GM19468 (cell line): ENCODE measurements around the gene DPH2.

Source experiments
- ATAC-seq: cut with Tn5 transposase; IDR thresholded peaks from one replicate; pipeline ENCODE4 v1.9.1; 2021; ENCODE audit warnings: mild to moderate bottlenecking, moderate library complexity, moderate number of reproducible peaks; ENCODE audit not compliant: unreplicated experiment; ENCODE audit errors: extremely low read depth

Gene DPH2

DNA sequence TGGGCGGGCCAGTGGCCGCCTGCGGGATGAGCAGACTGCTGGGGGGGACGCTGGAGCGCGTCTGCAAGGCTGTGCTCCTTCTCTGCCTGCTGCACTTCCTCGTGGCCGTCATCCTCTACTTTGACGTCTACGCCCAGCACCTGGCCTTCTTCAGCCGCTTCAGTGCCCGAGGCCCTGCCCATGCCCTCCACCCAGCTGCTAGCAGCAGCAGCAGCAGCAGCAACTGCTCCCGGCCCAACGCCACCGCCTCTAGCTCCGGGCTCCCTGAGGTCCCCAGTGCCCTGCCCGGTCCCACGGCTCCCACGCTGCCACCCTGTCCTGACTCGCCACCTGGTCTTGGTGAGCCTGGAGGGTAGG lies 11.3 kb downstream of the DPH2 start:
- no peak for ATAC-seq

- ATAC-seq = no peak
These were observed 11.8 kb downstream of the DPH2 start for GRCh38 chr1:43981636-43982035.

DNA sequence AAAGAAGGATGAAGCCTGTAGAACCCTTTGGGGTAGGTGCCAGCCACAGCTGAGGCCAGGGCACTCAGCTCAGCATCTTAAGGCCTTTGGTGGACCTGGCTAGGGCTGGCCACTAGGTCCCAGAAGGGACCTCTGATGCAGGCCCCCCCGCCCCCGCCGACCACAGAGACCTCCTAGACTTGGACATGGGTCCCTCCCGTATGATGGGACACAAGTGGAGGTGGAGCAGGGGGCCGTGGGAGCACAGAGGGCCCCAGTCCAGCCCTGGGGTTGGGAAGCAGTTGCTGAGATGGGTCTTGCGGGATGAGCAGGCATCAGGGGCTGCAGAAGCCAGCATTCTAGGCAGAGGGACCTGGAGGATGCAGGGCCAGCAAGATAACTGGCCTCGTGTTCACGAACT lies 12.4 kb downstream of the DPH2 start:
- no peak for ATAC-seq

GRCh38 chr1:43982808-43983207 lies 13.0 kb downstream of the DPH2 start:
- no peak for ATAC-seq

DNA sequence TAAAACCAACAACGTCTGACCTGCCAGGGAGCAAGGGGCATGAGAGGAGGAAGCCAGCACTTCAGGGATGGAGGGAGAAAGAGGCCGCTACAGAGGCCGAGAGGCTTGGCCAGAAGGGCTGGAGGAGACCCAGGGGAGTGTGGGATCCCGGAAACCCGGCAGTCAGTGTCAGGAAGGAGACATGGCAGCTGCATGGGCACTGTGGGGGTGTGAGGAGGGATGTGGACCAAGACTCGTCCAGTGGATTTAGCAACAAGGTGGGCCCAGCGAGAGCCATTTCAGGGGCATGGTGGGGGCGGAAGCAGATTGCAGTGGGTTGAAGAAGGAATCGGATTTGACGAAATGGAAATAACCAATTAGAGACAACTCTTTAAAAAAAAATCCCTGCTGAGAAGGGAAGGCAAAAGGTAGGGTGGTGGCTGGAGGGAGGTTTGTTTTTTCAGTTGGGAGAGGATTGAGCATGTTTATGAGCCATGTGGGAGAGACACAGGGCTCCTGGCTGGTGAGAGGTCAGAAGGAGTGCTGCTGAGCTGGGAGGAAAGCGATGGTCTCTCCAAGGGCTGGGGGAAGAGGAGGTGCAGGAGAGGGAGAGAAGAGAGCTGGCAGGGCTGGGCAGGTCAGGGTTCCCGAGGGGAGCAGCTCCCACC lies 13.6 kb downstream of the DPH2 start:
- ATAC-seq = no peak

GRCh38 chr1:43984855-43985254 lies 15.0 kb downstream of the DPH2 start:
- no peak for ATAC-seq

- ATAC-seq = no peak
These were observed 16.3 kb downstream of the DPH2 start for GRCh38 chr1:43985984-43986595.

DNA sequence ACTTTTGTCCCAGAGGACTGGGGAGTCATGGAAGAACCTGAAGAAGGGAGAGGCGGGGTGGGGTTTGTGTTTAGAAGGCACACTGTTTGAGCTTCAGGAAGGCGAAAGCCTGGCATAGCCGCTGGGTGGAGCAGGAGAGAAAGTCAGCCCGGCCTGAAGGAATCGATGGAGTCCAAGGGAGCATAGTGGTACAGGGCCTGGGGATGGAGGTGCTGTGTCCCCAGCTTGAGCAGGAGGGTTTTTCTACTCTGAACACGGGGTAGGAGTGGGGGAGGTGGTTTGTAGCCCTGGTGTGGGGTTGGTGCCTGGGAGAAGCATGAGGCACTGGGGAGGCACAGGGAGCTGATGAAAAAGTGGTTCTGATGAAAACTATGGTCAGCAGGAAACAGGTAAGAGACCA lies 16.9 kb downstream of the DPH2 start:
- ATAC-seq = no peak

DNA sequence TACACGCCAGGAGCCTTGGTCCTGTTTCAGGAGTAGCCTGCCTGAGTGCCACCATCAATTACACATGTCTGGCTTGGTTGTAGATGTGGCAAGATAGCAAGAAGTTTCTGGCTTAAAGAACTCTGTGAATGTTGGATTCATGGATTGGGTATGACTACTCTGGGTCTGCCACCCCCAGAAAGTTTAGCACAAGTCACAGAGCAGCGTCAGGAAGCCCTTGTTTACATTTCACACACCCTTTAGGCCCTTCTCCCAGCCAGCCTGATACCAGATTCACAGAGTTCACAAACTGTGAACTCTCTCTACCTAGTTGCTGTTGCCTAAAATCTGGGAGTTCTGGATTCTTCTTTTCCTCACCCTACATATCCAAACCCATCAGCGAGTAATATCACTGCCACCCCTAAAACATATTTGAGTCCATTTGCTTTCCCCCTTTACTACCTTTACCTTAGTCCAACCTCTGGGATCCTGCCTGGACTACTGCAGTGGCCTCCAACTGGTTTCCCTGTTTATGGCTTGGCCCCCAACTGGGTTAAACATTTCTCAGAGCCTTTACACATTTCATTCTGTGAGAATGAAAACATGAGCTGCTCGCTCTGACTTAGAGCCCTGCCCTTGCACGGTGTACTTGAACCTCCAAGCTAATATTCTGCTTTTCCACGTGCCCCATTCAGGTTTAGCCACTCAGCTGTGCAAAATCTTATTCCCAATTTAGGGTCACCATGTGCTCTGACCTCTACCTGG lies 17.5 kb downstream of the DPH2 start:
- ATAC-seq = no peak

GRCh38 chr1:43990271-43991199 lies 20.7 kb downstream of the DPH2 start:
- no peak for ATAC-seq

- no peak for ATAC-seq
These were observed 21.3 kb downstream of the DPH2 start for GRCh38 chr1:43991200-43991475.

- ATAC-seq = no peak
These were observed 21.8 kb downstream of the DPH2 start, which contains the start of gene CCDC24 for GRCh38 chr1:43991476-43992231. TSS of gene CCDC24 (plus strand) at chr1:43991599. CDS start at chr1:43991879, 280 bp downstream.

GRCh38 chr1:43992232-43992995 lies 22.6 kb downstream of the DPH2 start:
- no peak for ATAC-seq

DNA sequence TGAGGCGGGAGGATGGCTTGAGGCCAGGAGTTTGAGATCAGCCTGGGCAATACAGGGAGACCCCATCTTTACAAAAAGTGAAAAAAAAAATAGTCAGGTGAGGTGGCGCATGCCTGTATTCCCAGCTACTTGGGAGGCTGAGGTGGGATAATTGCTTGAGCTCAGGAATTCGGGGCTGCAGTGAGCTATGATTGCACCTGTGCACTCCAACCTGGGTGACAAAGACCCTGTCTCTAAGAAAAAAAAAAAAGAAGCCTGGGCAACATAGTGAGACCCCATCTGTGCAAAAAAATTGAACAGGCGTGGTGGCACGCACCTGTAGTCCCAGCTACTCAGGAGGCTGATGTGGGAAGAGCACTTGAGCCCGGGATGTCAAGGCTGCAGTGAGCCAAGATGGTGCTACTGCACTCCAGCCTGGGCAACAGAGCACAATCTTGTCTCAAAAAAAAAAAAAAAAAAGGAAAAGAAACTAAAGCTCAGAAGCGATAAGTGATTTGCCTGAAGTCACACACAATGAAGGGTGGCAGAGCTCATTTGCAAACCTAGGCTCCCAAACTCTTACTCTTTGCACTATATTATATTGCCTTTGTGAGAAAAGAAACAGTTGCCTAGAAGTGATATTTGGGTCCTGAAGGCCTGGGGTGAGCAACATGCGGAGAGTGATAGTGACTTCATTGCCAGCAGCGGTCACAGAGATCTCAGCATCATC lies 23.6 kb downstream of the DPH2 start:
- ATAC-seq = no peak

DNA sequence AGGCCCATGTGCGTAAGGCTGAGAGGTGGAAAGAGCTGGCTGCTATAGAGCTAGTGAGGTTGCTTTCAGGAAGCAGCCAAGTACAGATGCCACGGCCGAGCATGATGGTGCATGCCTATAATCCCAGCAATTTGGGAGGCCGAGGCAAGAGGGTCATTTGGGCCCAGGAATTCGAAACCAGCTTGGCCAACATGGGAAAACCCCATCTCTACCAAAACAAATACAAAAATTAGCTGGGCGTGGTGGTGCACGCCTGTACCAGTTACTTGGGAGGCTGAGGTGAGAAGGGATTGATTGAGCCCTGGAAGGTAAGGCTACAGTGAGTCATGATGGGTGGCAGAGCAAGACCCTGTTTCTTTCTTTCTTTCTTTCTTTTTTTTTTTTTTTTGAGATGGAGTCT lies 24.3 kb downstream of the DPH2 start:
- ATAC-seq = no peak

DNA sequence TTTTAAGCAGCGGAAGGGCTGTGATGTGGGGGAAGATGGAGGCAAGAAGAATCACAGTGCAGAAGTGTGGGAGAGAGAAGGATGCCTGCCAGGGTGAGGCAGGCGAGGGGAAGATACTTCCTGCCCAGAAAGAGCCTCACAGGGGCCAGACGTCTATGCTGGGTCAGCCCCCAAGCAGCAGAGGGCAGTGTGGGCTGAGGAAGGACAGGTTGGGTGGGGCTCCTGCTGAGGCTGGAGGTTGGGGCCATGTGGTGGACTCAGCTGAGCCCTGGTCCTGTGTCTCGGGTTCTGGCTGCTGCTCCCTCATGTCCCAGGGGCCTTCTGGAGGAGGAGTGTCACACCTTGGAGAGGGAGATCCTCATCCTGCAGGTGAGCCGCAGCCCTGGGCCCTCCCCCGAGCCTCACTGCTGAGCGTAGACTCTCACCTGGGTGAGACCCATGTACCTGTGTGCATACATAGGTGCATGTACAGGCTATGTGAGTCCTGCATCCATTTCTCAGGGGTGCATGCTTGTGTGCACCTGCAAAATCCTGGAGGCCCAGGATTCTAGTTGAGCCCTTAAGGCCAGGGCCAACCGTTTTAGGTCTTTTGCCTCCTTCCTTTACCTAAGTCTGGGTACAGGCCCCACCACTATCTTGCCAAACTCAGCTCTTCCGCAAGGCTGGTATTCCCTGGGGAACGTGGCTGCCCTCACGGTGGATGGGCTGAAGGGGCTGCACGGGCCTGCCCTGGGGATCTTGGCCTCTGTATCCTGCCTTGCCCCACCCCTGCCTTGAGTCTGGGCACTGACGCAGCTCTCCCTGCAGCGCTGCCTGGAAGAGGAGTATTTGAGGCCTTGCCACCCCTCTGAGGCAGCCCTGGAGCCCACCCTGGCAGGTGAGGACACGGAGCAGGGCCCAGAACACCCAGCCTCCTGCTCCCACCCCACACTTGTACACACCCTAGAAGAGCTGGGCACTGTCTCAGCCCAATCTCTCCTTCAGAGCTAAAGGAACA lies 25.3 kb downstream of the DPH2 start:
- ATAC-seq = no peak

DNA sequence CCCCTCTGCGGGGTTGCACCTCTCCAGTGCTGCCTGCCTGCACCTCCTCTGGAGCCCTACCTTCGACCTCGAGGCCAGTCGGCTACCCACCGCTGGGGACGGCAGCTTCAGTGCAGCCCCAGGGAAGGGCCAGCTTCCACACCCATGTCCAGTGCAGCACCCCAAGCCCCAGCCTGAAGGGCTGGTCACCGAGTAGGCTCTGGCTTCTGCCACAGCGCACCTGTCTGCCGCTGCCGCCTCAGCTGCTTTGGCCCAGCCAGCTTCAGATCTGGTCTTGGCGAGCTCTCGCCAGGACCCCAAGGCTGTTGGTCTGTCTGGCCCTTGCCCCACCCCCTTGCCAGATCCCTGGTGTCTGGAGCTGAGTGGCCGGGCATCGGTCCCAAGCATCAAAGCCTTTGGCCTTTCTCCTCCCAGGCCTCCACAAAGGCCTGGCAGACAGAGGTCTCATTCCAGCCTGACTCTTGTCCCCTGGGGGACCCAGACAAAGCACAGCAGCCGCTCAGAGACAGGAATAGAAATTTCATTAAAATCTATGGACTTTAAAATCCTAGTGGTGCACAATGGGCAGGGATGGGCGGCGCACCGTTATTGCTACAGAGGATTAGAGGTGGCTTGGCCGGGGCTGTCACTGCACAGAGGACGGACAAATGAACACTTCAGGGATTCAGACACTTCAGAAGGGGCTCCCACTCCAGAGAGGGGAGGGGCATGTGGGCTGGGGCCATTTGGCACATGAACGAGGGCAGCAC lies 26.3 kb downstream of the DPH2 start:
- ATAC-seq = no peak
